WI38 (cell line): ENCODE results near the gene ARHGEF7.

Experiments
- H3K4me3 ChIP-seq: 2 replicates; pipeline ENCODE4 v1.5.1; 2011; ENCODE audit warnings: low read depth, mild to moderate bottlenecking, control low read depth, low read length
- TF ChIP-seq, protein P1 (sequence below): IDR thresholded peaks from 2 replicates; pipeline ENCODE4 v1.5.1; 2012; ENCODE audit warnings: low read depth, mild to moderate bottlenecking, control low read depth, low read length

ARHGEF7 gene

DNA sequence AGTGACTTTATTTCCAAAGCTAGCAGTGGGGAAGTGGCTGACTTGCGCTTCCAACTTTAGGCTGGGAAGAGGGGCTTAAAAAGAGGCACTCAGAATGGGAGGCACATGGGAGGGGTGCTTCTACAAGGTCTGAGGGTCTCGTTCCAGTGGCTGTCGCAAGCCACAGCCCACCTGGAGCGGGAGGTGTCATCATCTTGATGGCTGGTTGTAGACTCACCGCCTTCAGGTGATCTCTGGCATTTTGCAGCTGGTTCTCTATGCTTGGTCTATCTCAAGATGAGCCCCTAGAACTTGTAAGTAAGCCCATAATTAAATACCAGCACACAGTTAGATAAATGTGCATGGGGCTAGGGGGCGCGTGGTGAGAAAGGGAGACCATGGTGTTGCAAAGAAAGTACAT, 214.5 kb downstream of the ARHGEF7 start:
- TF ChIP-seq, protein P1, sequence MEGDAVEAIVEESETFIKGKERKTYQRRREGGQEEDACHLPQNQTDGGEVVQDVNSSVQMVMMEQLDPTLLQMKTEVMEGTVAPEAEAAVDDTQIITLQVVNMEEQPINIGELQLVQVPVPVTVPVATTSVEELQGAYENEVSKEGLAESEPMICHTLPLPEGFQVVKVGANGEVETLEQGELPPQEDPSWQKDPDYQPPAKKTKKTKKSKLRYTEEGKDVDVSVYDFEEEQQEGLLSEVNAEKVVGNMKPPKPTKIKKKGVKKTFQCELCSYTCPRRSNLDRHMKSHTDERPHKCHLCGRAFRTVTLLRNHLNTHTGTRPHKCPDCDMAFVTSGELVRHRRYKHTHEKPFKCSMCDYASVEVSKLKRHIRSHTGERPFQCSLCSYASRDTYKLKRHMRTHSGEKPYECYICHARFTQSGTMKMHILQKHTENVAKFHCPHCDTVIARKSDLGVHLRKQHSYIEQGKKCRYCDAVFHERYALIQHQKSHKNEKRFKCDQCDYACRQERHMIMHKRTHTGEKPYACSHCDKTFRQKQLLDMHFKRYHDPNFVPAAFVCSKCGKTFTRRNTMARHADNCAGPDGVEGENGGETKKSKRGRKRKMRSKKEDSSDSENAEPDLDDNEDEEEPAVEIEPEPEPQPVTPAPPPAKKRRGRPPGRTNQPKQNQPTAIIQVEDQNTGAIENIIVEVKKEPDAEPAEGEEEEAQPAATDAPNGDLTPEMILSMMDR = no peak
- H3K4me3 ChIP-seq = no peak overlapping the region

DNA sequence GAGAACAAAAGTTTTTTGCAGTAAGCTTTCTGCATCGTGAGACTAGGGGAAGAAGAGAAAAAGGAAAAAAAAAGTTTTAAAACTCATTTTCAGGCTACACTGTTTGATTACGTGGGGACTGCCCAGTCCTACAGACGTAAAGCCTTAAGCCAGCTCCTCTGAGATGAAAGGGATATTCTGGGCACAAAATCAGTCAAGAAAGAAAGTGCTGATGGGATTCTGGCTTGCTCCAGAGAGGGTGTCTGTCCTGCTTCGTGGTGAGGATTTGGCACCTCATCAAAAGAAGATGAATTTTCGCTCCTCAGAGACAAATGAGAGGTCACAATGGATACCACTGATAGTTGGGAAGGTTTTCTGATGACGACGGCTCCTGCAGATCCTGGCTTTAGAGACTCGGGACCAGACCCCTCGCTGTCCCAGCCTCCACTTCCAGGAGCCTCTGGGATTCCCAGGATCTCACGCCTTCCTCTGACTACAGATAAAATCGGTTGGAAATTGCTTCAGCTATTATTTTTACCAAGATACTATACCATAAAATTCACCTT, 215.0 kb downstream of the ARHGEF7 start:
- H3K4me3 ChIP-seq = no peak overlapping the region
- TF ChIP-seq, protein P1 = no peak

DNA sequence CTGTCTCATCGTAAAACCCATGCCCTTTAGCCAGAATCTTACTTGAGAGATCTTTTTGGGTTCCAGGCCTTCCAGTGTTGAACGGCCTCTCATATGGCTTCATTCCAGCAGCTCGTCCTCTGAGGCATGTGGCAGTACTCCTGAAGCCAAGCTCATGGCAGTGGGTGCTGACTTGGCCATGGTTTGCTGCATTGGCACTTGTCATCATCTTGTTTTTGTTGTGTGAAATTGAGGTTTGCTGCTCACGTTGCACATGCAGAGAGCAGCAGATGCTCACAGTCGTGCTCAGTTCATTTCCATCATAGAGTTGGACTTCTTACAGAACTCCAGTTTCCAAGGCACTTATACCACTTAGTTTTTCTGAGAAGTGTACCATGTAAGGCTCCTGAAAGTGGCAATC, 220.2 kb downstream of the ARHGEF7 start:
- no peak overlapping the region for H3K4me3 ChIP-seq
- TF ChIP-seq, protein P1 = no peak

DNA sequence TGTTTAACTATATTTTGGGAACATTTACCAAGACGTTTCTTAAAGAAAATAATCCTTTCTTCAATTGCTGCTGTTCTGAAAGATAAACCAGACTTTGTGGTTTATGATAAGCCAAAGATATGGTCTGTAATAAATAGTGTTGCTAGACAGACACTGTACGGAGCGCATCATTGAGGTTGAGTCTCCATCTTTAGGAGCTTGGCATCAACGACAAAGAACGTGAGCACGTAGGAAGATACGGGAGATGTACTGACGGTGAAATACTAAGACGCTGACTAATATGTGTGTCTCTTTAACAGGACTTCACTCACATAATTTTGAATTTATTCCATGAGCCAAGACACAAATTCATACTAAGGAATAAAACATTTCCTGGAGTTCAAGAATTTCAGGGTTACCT, 221.6 kb downstream of the ARHGEF7 start:
- TF ChIP-seq, protein P1 = no peak
- H3K4me3 ChIP-seq = no peak overlapping the region

DNA sequence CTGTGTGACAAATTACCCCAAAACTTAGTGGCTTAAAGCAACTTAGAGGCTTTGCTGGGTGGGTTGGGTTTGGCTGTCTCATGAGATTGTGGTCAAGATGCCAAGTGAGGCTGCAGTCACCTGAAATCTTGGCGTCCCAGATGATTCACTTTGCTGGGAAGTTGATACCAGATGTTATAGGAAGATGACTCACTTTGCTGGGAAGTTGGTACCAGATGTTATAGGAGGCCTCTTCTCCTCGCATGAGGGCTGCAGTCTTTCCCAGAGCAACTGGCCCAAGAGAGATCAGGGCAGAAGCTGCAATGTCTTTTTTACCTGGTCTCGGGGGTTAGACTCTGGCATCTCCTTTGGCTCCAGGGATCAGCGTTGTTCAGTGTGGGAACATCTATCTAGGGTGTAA, 222.1 kb downstream of the ARHGEF7 start:
- TF ChIP-seq, protein P1 = no peak
- no peak overlapping the region for H3K4me3 ChIP-seq

DNA sequence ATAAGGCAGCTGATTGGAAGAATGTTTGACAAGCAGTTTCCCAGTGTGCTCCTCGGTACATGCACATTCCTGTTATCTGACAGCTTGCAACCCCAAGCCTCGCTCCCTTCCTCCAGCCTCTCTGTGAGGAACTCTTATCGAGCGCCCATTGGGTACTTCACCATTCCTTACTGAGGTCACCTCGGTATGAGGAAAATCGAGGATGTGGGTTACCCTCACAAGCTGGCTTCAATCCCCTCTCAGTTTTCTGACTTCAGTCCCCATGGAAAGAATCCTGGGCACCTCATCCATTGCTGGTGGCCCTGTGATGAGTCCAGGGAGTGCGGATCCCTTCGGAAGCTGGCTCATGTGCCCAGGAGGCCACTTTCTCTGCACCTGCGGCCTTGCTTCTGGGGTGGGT, 222.6 kb downstream of the ARHGEF7 start:
- TF ChIP-seq, protein P1 = no peak
- H3K4me3 ChIP-seq = no peak overlapping the region

DNA sequence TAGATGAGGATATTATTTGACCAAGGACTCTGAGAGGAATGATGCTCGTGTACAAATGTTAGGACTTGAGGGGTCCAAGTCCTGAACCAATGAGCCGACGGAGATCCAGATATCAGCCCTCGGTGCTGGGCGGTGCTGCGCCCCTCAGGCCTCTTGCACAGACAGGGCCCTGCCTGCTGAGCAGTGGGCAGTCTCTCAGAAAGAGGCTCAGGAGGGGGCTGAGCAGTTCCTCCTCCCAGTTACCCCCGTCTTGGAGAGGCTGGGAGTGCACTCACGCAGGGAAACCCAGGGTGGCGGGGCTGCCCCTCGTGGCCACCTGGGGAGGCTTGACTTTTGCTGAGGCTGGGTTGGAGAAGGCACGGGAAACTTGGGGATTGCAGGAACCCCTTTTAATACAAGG, 223.7 kb downstream of the ARHGEF7 start:
- no peak overlapping the region for H3K4me3 ChIP-seq
- TF ChIP-seq, protein P1 = no peak
